Measurements from ENCODE around the gene KRT31. TPM values are rescaled to one million over a fixed set of nuclear protein-coding genes. Genes with fewer than 3 reads are reported as not detected.
"Not testable (repeated sequence)": the region's sequence is repeated elsewhere in the genome, so short reads cannot be mapped to it uniquely, and the experiment has no call there.

Gene KRT31
- polyA plus RNA-seq, 2 of the 4 experiments (the other 2 are of a cell fraction) = not detected

- H3K9me3 ChIP-seq = peaks cover 15% of the 10 kb centered on the region
- H3K4me2 ChIP-seq = no peak overlapping the region
- peaks cover 10% of the 10 kb centered on the region for H3K4me1 ChIP-seq
- H3K27ac ChIP-seq = no peak overlapping the region
- DNase-seq (ENCODE audit: low read depth in 1 of 2, low spot score in 1 of 2) = no peak
- ChIA-PET CTCF (interaction anchor here (0.7 to 1.0 kb wide), 2 partner anchors 8 to 166 kb away, joined by 3 read pairs; no protein-coding TSS in a partner anchor), POLR2A (no interaction called here)
- no peak overlapping the region for H3K4me3 ChIP-seq
- TF ChIP-seq NR3C1 (IDR thresholded peaks at IDR 0.05) (no peak), RARB (CRISPR knock-in tag; IDR thresholded peaks at IDR 0.05) (no peak), HEYL (CRISPR knock-in tag; IDR thresholded peaks at IDR 0.05) (no peak), PBX3 (IDR thresholded peaks at IDR 0.05) (no peak), ZNF302 (CRISPR knock-in tag; IDR thresholded peaks at IDR 0.05) (no peak), FOSB (CRISPR knock-in tag; IDR thresholded peaks at IDR 0.05) (no peak), JUNB (IDR thresholded peaks at IDR 0.05) (no peak), HOXB13 (CRISPR knock-in tag; IDR thresholded peaks at IDR 0.05; ENCODE audit: low read depth) (no peak), CBX2 (IDR thresholded peaks at IDR 0.05; ENCODE audit: borderline replicate concordance, low read depth) (no peak), HDAC2 (IDR thresholded peaks at IDR 0.05) (no peak), GATA3 (IDR thresholded peaks at IDR 0.05; ENCODE audit: borderline replicate concordance) (no peak), TP53 (CRISPR knock-in tag; IDR thresholded peaks at IDR 0.05) (no peak), RCOR1 (IDR thresholded peaks at IDR 0.05; ENCODE audit: low read depth, low read length) (no peak), USF2 (IDR thresholded peaks at IDR 0.05) (no peak), ATOH8 (CRISPR knock-in tag; IDR thresholded peaks at IDR 0.05; ENCODE audit: low read depth) (no peak), KDM5A (IDR thresholded peaks at IDR 0.05) (no peak), FOXS1 (CRISPR knock-in tag; IDR thresholded peaks at IDR 0.05) (no peak)
- TF ChIP-seq, protein P1, sequence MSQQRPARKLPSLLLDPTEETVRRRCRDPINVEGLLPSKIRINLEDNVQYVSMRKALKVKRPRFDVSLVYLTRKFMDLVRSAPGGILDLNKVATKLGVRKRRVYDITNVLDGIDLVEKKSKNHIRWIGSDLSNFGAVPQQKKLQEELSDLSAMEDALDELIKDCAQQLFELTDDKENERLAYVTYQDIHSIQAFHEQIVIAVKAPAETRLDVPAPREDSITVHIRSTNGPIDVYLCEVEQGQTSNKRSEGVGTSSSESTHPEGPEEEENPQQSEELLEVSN (IDR thresholded peaks at IDR 0.05; ENCODE audit: borderline replicate concordance, low read depth) = no peak
- TF ChIP-seq, protein P2, sequence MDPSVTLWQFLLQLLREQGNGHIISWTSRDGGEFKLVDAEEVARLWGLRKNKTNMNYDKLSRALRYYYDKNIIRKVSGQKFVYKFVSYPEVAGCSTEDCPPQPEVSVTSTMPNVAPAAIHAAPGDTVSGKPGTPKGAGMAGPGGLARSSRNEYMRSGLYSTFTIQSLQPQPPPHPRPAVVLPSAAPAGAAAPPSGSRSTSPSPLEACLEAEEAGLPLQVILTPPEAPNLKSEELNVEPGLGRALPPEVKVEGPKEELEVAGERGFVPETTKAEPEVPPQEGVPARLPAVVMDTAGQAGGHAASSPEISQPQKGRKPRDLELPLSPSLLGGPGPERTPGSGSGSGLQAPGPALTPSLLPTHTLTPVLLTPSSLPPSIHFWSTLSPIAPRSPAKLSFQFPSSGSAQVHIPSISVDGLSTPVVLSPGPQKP (IDR thresholded peaks at IDR 0.05; ENCODE audit: low read depth, low read length) = no peak
- WGBS (ENCODE audit: missing lambda C conversion rate) = 100% methylated on average over 1 of the region's 1 CpG
- no peak for ATAC-seq
- FAIRE-seq = no peak
Measured at GRCh38 chr17:41382394-41382793, 15.0 kb downstream of the KRT31 start.

DNA sequence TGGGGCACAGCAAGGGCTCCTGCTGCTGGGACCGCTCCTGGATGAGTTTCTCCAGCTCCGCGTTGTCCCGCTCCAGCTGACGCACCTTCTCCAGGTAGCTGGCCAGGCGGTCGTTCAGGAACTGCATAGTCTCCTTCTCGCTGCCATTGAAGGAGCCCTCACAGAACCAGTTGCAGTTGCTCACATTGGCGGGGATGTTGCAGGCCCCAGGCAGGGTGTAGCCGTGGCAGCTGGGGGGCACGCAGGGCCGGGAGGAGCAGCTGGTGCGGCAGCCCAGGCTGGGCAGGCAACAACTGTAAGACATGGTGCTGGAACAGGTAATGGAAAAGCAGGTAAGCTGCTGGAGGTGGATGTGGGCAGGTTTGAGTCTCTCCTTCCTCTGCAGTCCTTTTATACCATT is 15.5 kb downstream of the KRT31 start, which contains the start of gene KRT34:
KRT34 (minus strand) TSS at position 364 of the 400 bp plus-strand sequence; CDS start at position 304, 60 bp downstream.
- DNase-seq (ENCODE audit: low read depth in 1 of 2, low spot score in 1 of 2); POLR2A ChIA-PET: not testable (repeated sequence)

DNA sequence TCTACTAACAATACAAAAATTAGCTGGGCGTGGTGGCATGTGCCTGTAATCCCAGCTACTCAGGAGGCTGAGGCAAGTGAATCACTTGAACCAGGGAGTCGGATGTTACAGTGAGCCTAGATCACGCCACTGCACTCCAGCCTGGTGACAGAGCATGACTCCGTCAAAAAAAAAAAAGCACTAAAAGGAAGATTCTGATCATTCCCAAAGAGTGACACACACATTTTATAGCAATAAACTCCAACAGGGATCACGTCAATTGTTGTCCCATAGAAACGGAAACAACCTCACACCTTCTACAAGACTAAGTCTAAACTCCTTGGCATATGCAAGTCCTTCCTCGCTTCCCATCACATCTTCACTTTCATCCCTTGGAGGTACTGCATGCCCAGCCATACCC is 17.3 kb downstream of the KRT31 start:
- POLR2A ChIA-PET = not testable (repeated sequence)
- DNase-seq (ENCODE audit: low read depth in 1 of 2, low spot score in 1 of 2) (peak; percentile 57 to 73), ATAC-seq (peak; percentile 72 to 78; a peak in 5 of 6 replicates)

More for the DNA sequence above, 15.5 kb downstream of the KRT31 start, which contains the start of gene KRT34:
- H3K27ac ChIP-seq, H3K4me2 ChIP-seq, FAIRE-seq, ATAC-seq, H3K4me3 ChIP-seq: not testable (repeated sequence)
- Histone ChIP-seq H3K4me1 (peaks cover 10% of the 10 kb centered on the region), H3K9me3 (peaks cover 11% of the 10 kb centered on the region)
- WGBS (ENCODE audit: missing lambda C conversion rate) = 86% methylated on average over 12 of the region's 13 CpGs
- CTCF ChIA-PET = interaction anchor here (0.7 to 1.5 kb wide), 9 partner anchors 9 to 475 kb away, joined by 3 to 7 read pairs (median 3); no protein-coding TSS in a partner anchor

More for the DNA sequence above, 17.3 kb downstream of the KRT31 start:
- TF ChIP-seq BCL3 (IDR thresholded peaks at IDR 0.05) = 0 out of 3 replicates have a peak, but pooled peaks have one; percentile 45
- peak; percentile 36; the same call in 1 of the 2 replicates for TF ChIP-seq GATA3 (IDR thresholded peaks at IDR 0.05; ENCODE audit: borderline replicate concordance)
- TF ChIP-seq EP300 (IDR thresholded peaks at IDR 0.05) = peak in 1 of 2 experiments; percentile 32; a peak in 1 of 5 replicates
- peak; percentile 52; the same call in 1 of the 2 replicates for TF ChIP-seq JUNB (IDR thresholded peaks at IDR 0.05)
- peak; percentile 27 for TF ChIP-seq MAFK (IDR thresholded peaks at IDR 0.05; ENCODE audit: partially characterized antibody)
- peak; percentile 37; the same call in 1 of the 2 replicates for TF ChIP-seq FOSL2 (IDR thresholded peaks at IDR 0.05)
- TF ChIP-seq FOSL2 (CRISPR knock-in tag; IDR thresholded peaks at IDR 0.05) = peak; percentile 43; the same call in 1 of the 2 replicates
- TF ChIP-seq MAX (IDR thresholded peaks at IDR 0.05) = peak; percentile 54
- not testable (repeated sequence) for FAIRE-seq, H3K4me3 ChIP-seq, H3K9me3 ChIP-seq
- Histone ChIP-seq H3K4me2 (peak overlapping the region; percentile 45), H3K4me1 (peaks cover 10% of the 10 kb centered on the region), H3K27ac (peak overlapping the region; percentile 0 to 48; a peak in 3 of 6 replicates)
- CTCF ChIA-PET = interaction anchor here (0.7 to 2.2 kb wide), 4 partner anchors 11 to 282 kb away, joined by 4 to 5 read pairs (median 4); no protein-coding TSS in a partner anchor
- whole genome bisulfite sequencing (ENCODE audit: missing lambda C conversion rate) = 20% methylated on average over 7 of the region's 7 CpGs

Data from A549 (cell line).